K562 (cell line): ENCODE measurements around the gene CELSR2. TPM values are rescaled to one million over a fixed set of nuclear protein-coding genes. Genes with fewer than 3 reads are reported as not detected.

Experiments
- ATAC-seq: fragments of 200-7000 bp; cut with Tn5 transposase; 3 replicates; pipeline ENCODE4 v1.9.1; 2020; ENCODE audit warnings: moderate library complexity
- BruUV-seq: library from RNA; stranded (reverse); fragments of 400-500 nt; replicated peaks from 2 replicates; lab custom pipeline; 2021; lab: Mats Ljungman, UMichigan
- CTCF ChIA-PET: fragments of 300-600 bp; formaldehyde crosslinking; extraction: SDS; loops from one replicate; lab custom pipeline; 2021; ENCODE audit warnings: low intra/inter-chr PET ratio; lab: Yijun Ruan, JAX
- POLR2A ChIA-PET: fragments of 300-600, 350-650 bp; sonication (Branson Sonifier 250); formaldehyde crosslinking; extraction: SDS; loops from one replicate; lab custom pipeline; 2021; ENCODE audit warnings: antibody characterized with exemption, inconsistent platforms; lab: Yijun Ruan, JAX
- DNase-seq, 4 experiments: peaks; one replicate each; pipeline versions ENCODE4 v3.0.0 to v3.0.0-alpha.2; 2011 to 2018; ENCODE audit warnings: low spot score in 3 of 4, mixed read lengths in 3 of 4; ENCODE audit errors: extremely low read depth in 1 of 4
- FAIRE-seq: peaks from 2 replicates; lab custom pipeline; 2011; peaks lifted over from hg19 to GRCh38; lab: Jason Lieb, UNC
- H2AFZ ChIP-seq: 2 replicates; pipeline ENCODE4 v1.6.0; 2011; ENCODE audit warnings: low read depth, low read length, control low read depth, inconsistent platforms
- H3K27ac ChIP-seq: fragments of 200-600 bp; 3 replicates; pipeline ENCODE4 v1.8.0; 2011; ENCODE audit warnings: low read depth, mild to moderate bottlenecking, control low read depth, inconsistent platforms, low read length, moderate library complexity, mixed read lengths; ENCODE audit errors: extremely low read depth
- H3K27me3 ChIP-seq, 2 experiments: fragments of 300-600 bp in 1 of 2; 2 replicates in 1 of 2; 3 replicates in 1 of 2; pipeline versions ENCODE4 v1.6.0 to v1.8.0; 2011; ENCODE audit warnings: inconsistent platforms in 2 of 2, low read length in 2 of 2, mild to moderate bottlenecking in 1 of 2, mixed read lengths in 1 of 2, moderate library complexity in 1 of 2; ENCODE audit not compliant: control insufficient read depth in 2 of 2, insufficient read depth in 2 of 2
- H3K36me3 ChIP-seq: fragments of 300-600 bp; 3 replicates; pipeline ENCODE4 v1.8.0; 2011; ENCODE audit warnings: mild to moderate bottlenecking, low read length, inconsistent platforms; ENCODE audit not compliant: control insufficient read depth, insufficient read depth
- H3K4me1 ChIP-seq, 2 experiments: fragments of 200-600 bp in 1 of 2; replicated peaks in 1 of 2; 2 replicates in 1 of 2; 3 replicates in 1 of 2; pipeline versions ENCODE4 v1.5.1 to v1.8.0; 2011; ENCODE audit warnings: inconsistent platforms in 2 of 2, low read length in 2 of 2, mild to moderate bottlenecking in 1 of 2, mixed read lengths in 1 of 2, moderate library complexity in 1 of 2; ENCODE audit not compliant: control insufficient read depth in 2 of 2, insufficient read depth in 2 of 2
- H3K4me2 ChIP-seq: 2 replicates; pipeline ENCODE4 v1.6.1; 2011; ENCODE audit warnings: low read length, control low read depth, inconsistent platforms, mixed read lengths; ENCODE audit not compliant: insufficient read depth
- H3K4me3 ChIP-seq: fragments of 200-600 bp; sonication (generic), shearing (Covaris generic); 2 replicates; pipeline ENCODE4 v1.5.1; 2016; ENCODE audit warnings: control low read depth, inconsistent platforms
- H3K79me2 ChIP-seq: fragments of 200-600 bp; 3 replicates; pipeline ENCODE4 v1.8.0; 2011; ENCODE audit warnings: low read length, inconsistent platforms; ENCODE audit not compliant: control insufficient read depth, insufficient read depth
- H3K9ac ChIP-seq, 2 experiments: 2 replicates each; pipeline versions ENCODE4 v1.6.0 to v1.6.1; 2011; ENCODE audit warnings: low read depth in 2 of 2, low read length in 2 of 2, control low read depth in 1 of 2, inconsistent platforms in 1 of 2, mild to moderate bottlenecking in 1 of 2, mixed read lengths in 1 of 2; ENCODE audit not compliant: insufficient read depth in 1 of 2
- H3K9me1 ChIP-seq: one replicate; pipeline ENCODE4 v1.6.0; 2011; ENCODE audit warnings: inconsistent platforms, mild to moderate bottlenecking, low read length, moderate library complexity; ENCODE audit not compliant: control insufficient read depth, insufficient read depth
- H3K9me3 ChIP-seq: replicated peaks from 2 replicates; pipeline ENCODE4 v1.5.1; 2011; ENCODE audit warnings: low read depth, low read length, inconsistent platforms; ENCODE audit not compliant: control insufficient read depth, insufficient read depth
- H4K20me1 ChIP-seq: replicated peaks from 2 replicates; pipeline ENCODE4 v1.6.1; 2011; ENCODE audit warnings: low read length, inconsistent platforms, mixed read lengths; ENCODE audit not compliant: control insufficient read depth, insufficient read depth
- FOXJ3 ChIP-seq: sonication (generic); formaldehyde crosslinking; IDR thresholded peaks from 2 replicates; pipeline ENCODE4 v1.4.0; 2020; ENCODE audit warnings: mild to moderate bottlenecking, missing genetic modification reagents
- MBD1 ChIP-seq: fragments of 250-450 bp; sonication (Bioruptor Pico); IDR thresholded peaks from 2 replicates; pipeline ENCODE4 v1.8.0; 2022; ENCODE audit warnings: inconsistent platforms
- MCM7 ChIP-seq, 2 experiments: fragments of 450-650 bp; IDR thresholded peaks; 2 replicates each; pipeline ENCODE4 v1.6.1; 2016 to 2018
- MITF ChIP-seq: IDR thresholded peaks from 2 replicates; pipeline ENCODE4 v1.6.1; 2014; ENCODE audit warnings: antibody characterized with exemption
- MLX ChIP-seq, 2 experiments: fragments of 450-650 bp in 1 of 2; sonication (generic) in 1 of 2; formaldehyde crosslinking; conservative IDR thresholded peaks; 2 replicates each; pipeline versions ENCODE4 v1.4.0 to v1.8.1; 2020 to 2022; ENCODE audit warnings: mild to moderate bottlenecking in 1 of 2, missing genetic modification reagents in 1 of 2
- NONO ChIP-seq, 2 experiments: fragments of 200-400 bp in 1 of 2; fragments of 450-650 bp in 1 of 2; formaldehyde crosslinking in 1 of 2; IDR thresholded peaks; 2 replicates each; pipeline ENCODE4 v1.6.1; 2017; ENCODE audit warnings: low read depth in 2 of 2, mild to moderate bottlenecking in 2 of 2, moderate library complexity in 2 of 2, low read length in 1 of 2
- SFPQ ChIP-seq: fragments of 200-400 bp; formaldehyde crosslinking; IDR thresholded peaks from 2 replicates; pipeline ENCODE4 v1.6.1; 2017; ENCODE audit warnings: mild to moderate bottlenecking, low read depth, low read length, moderate library complexity
- SNIP1 ChIP-seq: fragments of 450-650 bp; IDR thresholded peaks from 2 replicates; pipeline ENCODE4 v1.7.1; 2017; ENCODE audit warnings: low read depth, mild to moderate bottlenecking
- TFAP4 ChIP-seq: sonication (generic); formaldehyde crosslinking; IDR thresholded peaks from 2 replicates; pipeline ENCODE4 v1.8.0; 2022; ENCODE audit warnings: missing genetic modification reagents, mild to moderate bottlenecking, moderate library complexity, borderline replicate concordance
- THAP12 ChIP-seq: fragments of 250-450 bp; sonication (Bioruptor Pico); IDR thresholded peaks from 2 replicates; pipeline ENCODE4 v1.9.0; 2021; ENCODE audit warnings: mild to moderate bottlenecking, inconsistent platforms
- ZFPM2 ChIP-seq: fragments of 250-450 bp; sonication (Bioruptor Pico); IDR thresholded peaks from 2 replicates; pipeline ENCODE4 v1.5.1; 2022; ENCODE audit warnings: mild to moderate bottlenecking
- ZNF354B ChIP-seq: fragments of 250-450 bp; sonication (Bioruptor Pico); IDR thresholded peaks from 2 replicates; pipeline ENCODE4 v1.4.0; 2020
- ZNF76 ChIP-seq: fragments of 250-450 bp; sonication (Bioruptor Pico); IDR thresholded peaks from 2 replicates; pipeline ENCODE4 v1.4.0; 2020; ENCODE audit warnings: mild to moderate bottlenecking, moderate library complexity, borderline replicate concordance
- WGBS: fragments of 100-300 bp; shearing (Covaris generic); methylation state at CpG from one replicate; pipeline ENCODE4 v1.1.6; 2016; ENCODE audit warnings: low coverage, mixed read lengths; ENCODE audit not compliant: insufficient coverage; ENCODE audit errors: missing lambda C conversion rate; 5-methylcytosine and 5-hydroxymethylcytosine counted together
- in situ Hi-C: fragments of 300-500 bp; cut with MboI; formaldehyde crosslinking; loops from 4 replicates; pipeline ENCODE4 v1.15.0; 2018; ENCODE audit warnings: inconsistent platforms, mixed read lengths
- intact Hi-C: fragments of 100-400 bp; cut with micrococcal nuclease; formaldehyde crosslinking; loops from 2 replicates; pipeline ENCODE4 v1.14.2; 2022
- polyA plus RNA-seq, 8 experiments: library from polyadenylated mRNA; depleted of rRNA in 4 of 8; stranded (reverse) in 5 of 8; unstranded in 3 of 8; fragments of >200 nt; fragmentation: Nextera tagmentation in 2 of 8; fragmentation: Illumina TruSeq in 1 of 8; extraction: Ambion mirVana in 2 of 8; extraction: Trizol in 1 of 8; gene quantifications; 2 replicates each; pipeline versions ENCODE4 v1.2.1 to v1.2.3, GENCODE V29; 2011 to 2014; ENCODE audit warnings: inconsistent platforms in 1 of 8, missing spikeins in 1 of 8
- total RNA-seq, 7 experiments: library from RNA; depleted of rRNA in 6 of 7; stranded (reverse); fragments of >200 nt in 6 of 7; fragmentation: Illumina TruSeq in 2 of 7; extraction: Trizol in 2 of 7; gene quantifications; 2 replicates each; pipeline versions ENCODE4 v1.2.1 to v1.2.3, GENCODE V29; 2011 to 2021; ENCODE audit warnings: low replicate concordance in 1 of 7

CELSR2 gene
- total and polyA plus RNA-seq, 9 of the 15 experiments (the other 6 are each of a cell fraction or from before 2014, with no cell fraction given), result 0.31 to 21.9 (median 4.2) TPM

- Histone ChIP-seq H3K36me3 (no peaks in the 10 kb centered on the region), H3K27ac (no peak overlapping the region), H3K4me3 (no peak overlapping the region), H3K79me2 (no peaks in the 10 kb centered on the region), H3K27me3 (no peaks in the 10 kb centered on the region), H2AFZ (no peak overlapping the region), H4K20me1 (no peaks in the 10 kb centered on the region), H3K9ac (no peak overlapping the region), H3K4me1 (peaks cover 4 to 5% of the 10 kb centered on the region in 2 experiments; a peak in 3 of 5 replicates), H3K9me1 (no peaks in the 10 kb centered on the region), H3K4me2 (no peak overlapping the region), H3K9me3 (no peaks in the 10 kb centered on the region)
- ChIA-PET POLR2A (interaction anchor here (0.8 to 1.5 kb wide), 3 partner anchors 8 to 13 kb away, joined by 3 to 6 read pairs (median 4); no protein-coding TSS in a partner anchor), CTCF (no interaction called here)
- BruUV-seq, result no TSS peak
- FAIRE-seq (no peak), DNase-seq (no peak), ATAC-seq (no peak)
- 15% methylated on average over 2 of the region's 2 CpGs for WGBS
- in situ Hi-C loops (no loop called here), intact Hi-C loops (no loop called here)
- TF ChIP-seq THAP12 (CRISPR knock-in tag), result no peak
- TF ChIP-seq MITF, result no peak
- TF ChIP-seq SNIP1, result no peak
- TF ChIP-seq ZNF76 (CRISPR knock-in tag), result no peak
- no peak for TF ChIP-seq FOXJ3 (CRISPR knock-in tag)
- TF ChIP-seq MBD1, result no peak
- TF ChIP-seq ZFPM2 (CRISPR knock-in tag), result no peak
- TF ChIP-seq MLX (CRISPR knock-in tag; conservative IDR thresholded peaks at IDR 0.05), result no peak
- TF ChIP-seq TFAP4 (CRISPR knock-in tag), result no peak
- no peak for TF ChIP-seq NONO (IDR thresholded peaks at IDR 0.05; ENCODE audit: low read depth in 2 of 2, low read length in 1 of 2)
- TF ChIP-seq ZNF354B (CRISPR knock-in tag), result no peak
- TF ChIP-seq MCM7 (IDR thresholded peaks at IDR 0.05), result no peak
- TF ChIP-seq SFPQ, result no peak
Measured at GRCh38 chr1:109206339-109206738, 43.0 kb upstream of the CELSR2 start.
